Uterus (tissue), 4 donors: ENCODE measurements around the gene UBAC1. TPM values are rescaled to one million over a fixed set of nuclear protein-coding genes. Genes with fewer than 3 reads are reported as not detected.
"Not testable (repeated sequence)": the region's sequence is repeated elsewhere in the genome, so short reads cannot be mapped to it uniquely, and the experiment has no call there.

Source experiments
- DNase-seq, 2 donors: peaks; one replicate each; pipeline ENCODE4 v3.0.0-alpha.2; 2019 to 2020
- H3K27ac ChIP-seq, 2 donors: fragments of 200-600 bp; sonication (generic); 1 replicate in 1 of 2; 2 replicates in 1 of 2; pipeline ENCODE4 v1.5.1; 2016 to 2018
- H3K27me3 ChIP-seq, 2 donors: fragments of 200-600 bp; sonication (generic); one replicate each; pipeline ENCODE4 v1.5.1; 2018 to 2019; ENCODE audit warnings: control low read depth in 1 of 2
- H3K36me3 ChIP-seq, 2 donors: fragments of 200-600 bp; sonication (generic); one replicate each; pipeline ENCODE4 v1.5.1; 2019; ENCODE audit warnings: control low read depth in 1 of 2
- H3K4me1 ChIP-seq, 2 donors: fragments of 200-600 bp; sonication (generic); one replicate each; pipeline ENCODE4 v1.5.1; 2018 to 2019; ENCODE audit warnings: control low read depth in 1 of 2
- H3K4me3 ChIP-seq, 2 donors: fragments of 200-600 bp; sonication (generic); 1 replicate in 1 of 2; 2 replicates in 1 of 2; pipeline ENCODE4 v1.5.1; 2018 to 2019; ENCODE audit warnings: mild to moderate bottlenecking in 1 of 2
- H3K9me3 ChIP-seq, 2 donors: fragments of 200-600 bp; sonication (generic); one replicate each; pipeline ENCODE4 v1.5.1; 2019; ENCODE audit warnings: control low read depth in 1 of 2
- POLR2A ChIP-seq, 2 donors: fragments of 450-650 bp; IDR thresholded peaks; one replicate each; pipeline ENCODE4 v1.6.1; 2016; ENCODE audit warnings: antibody characterized with exemption in 2 of 2, mild to moderate bottlenecking in 1 of 2, moderate library complexity in 1 of 2
- intact Hi-C: fragments of 100-400 bp; cut with DNase I; formaldehyde crosslinking; loops from one replicate; pipeline ENCODE4 v1.15.1; 2023; ENCODE audit warnings: low total_unique reads
- total RNA-seq, 4 donors: library from RNA; depleted of rRNA in 3 of 4; stranded (reverse); fragments of >200 nt in 3 of 4; gene quantifications; one replicate each; pipeline versions ENCODE4 v1.1.0 to v1.2.4, GENCODE V29; 2014 to 2023
- TF ChIP-seq, protein P1 (sequence below), 4 experiments: fragments of 200-600 bp in 2 of 4; fragments of 450-650 bp in 2 of 4; sonication (generic) in 2 of 4; IDR thresholded peaks; one replicate each; pipeline ENCODE4 v1.5.1; 2016 to 2019; ENCODE audit warnings: antibody characterized with exemption in 4 of 4, mild to moderate bottlenecking in 2 of 4, moderate library complexity in 1 of 4
- donor health status: DM: yes; HTN: yes; CAD: no.

UBAC1 gene
- total RNA-seq, 4 donors from 2014 or later = 25.1 to 46.1 (median 35.8) TPM

DNA sequence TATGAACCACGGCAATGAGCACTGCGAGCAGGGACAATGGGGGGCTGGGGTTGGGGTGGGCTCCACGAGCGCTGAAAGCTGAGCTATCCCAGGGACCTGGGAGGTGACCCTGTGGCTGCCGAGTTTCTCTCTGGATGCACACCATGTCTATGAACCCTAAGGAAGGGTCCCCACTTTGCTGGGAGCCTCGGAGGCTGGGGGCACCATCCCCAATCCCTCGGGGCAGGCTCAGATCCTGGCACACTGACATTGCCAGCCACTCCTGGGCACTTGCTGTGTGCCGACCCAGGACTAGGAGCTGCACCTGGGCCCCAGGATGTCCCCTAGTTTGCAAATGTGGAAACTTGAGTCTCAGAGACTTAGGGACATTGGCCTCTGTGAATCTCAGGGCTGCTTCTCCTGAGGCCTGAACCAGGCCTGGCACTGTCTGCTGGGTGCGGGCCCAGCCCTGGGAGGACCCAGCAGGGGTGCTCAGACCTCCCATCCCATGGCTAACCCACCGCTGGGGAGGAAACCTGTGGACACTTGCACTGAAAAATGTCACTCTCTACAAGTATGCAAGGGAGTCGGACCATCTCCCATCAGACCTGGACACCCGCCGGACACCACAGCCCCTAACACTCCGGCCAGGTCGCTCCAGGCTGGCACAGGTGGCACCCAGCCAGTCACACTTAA lies 40.8 kb downstream of the UBAC1 start:
- Histone ChIP-seq H3K27me3 (no peaks in the 10 kb centered on the region), H3K27ac (no peak overlapping the region), H3K9me3 (peaks cover 0 to 31% of the 10 kb centered on the region in 2 donors), H3K4me3 (no peak overlapping the region), H3K4me1 (no peaks in the 10 kb centered on the region), H3K36me3 (no peaks in the 10 kb centered on the region)
- DNase-seq = no peak
- TF ChIP-seq, protein P1, sequence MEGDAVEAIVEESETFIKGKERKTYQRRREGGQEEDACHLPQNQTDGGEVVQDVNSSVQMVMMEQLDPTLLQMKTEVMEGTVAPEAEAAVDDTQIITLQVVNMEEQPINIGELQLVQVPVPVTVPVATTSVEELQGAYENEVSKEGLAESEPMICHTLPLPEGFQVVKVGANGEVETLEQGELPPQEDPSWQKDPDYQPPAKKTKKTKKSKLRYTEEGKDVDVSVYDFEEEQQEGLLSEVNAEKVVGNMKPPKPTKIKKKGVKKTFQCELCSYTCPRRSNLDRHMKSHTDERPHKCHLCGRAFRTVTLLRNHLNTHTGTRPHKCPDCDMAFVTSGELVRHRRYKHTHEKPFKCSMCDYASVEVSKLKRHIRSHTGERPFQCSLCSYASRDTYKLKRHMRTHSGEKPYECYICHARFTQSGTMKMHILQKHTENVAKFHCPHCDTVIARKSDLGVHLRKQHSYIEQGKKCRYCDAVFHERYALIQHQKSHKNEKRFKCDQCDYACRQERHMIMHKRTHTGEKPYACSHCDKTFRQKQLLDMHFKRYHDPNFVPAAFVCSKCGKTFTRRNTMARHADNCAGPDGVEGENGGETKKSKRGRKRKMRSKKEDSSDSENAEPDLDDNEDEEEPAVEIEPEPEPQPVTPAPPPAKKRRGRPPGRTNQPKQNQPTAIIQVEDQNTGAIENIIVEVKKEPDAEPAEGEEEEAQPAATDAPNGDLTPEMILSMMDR (IDR thresholded peaks at IDR 0.05) = no peak
- no peak for TF ChIP-seq POLR2A (IDR thresholded peaks at IDR 0.05)
- intact Hi-C loops = no loop called here

DNA sequence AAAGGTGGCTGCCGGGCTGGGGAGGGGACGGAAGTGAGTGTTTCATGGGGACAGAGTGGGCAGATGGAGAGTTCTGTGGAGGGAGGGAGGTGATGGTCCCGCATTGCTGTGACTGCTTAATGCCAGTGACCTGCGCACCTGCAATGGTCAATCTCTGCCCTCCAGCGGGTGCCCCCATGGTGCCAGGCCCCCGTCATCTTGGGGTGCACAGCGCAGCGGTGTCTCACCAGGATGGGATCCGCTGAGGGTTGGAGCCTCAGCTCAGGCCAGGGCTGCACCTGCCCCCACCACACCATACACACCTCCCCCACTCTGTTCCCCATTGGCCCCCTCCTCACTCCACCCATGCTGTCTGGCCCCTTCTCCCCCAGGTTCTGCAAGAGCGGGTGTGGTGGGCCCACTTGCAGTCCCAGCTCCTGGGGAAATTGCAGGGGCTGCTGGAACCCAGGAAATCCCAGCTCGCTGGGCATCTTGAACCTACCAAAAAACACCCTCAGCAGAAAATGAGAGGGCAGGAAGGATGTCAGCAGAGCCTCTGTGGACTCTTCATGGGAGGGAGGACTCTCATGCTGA lies 41.8 kb downstream of the UBAC1 start:
- no peak overlapping the region for H3K4me3 ChIP-seq
- no peaks in the 10 kb centered on the region for H3K36me3 ChIP-seq
- intact Hi-C loops = no loop called here
- H3K27me3 ChIP-seq = no peaks in the 10 kb centered on the region
- no peaks in the 10 kb centered on the region for H3K4me1 ChIP-seq
- no peak for TF ChIP-seq POLR2A (IDR thresholded peaks at IDR 0.05)
- TF ChIP-seq, protein P1 (IDR thresholded peaks at IDR 0.05) = no peak
- DNase-seq = no peak
- H3K9me3 ChIP-seq = peaks cover 0 to 40% of the 10 kb centered on the region in 2 donors
- H3K27ac ChIP-seq = no peak overlapping the region

DNA sequence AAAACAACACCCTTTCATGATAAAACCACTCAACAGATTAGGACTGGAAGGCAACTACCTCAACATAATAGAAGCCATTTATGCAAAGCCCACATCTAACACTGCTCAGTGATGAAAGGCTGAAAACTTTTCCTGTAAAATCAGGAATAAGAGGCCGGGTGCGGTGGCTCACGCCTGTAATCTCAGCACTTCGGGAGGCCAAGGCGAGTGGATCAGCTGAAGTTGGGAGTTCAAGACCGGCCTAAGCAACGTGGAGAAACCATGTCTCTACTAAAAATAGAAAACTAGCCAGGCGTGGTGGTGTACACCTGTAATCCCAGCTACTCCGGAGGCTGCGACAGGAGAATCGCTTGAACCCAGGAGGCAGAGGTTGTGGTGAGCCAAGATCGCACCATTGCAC lies 44.9 kb downstream of the UBAC1 start:
- DNase-seq, H3K36me3 ChIP-seq, H3K4me1 ChIP-seq, H3K27ac ChIP-seq, intact Hi-C loops, H3K4me3 ChIP-seq, H3K27me3 ChIP-seq: not testable (repeated sequence)
- peaks cover 0 to 51% of the 10 kb centered on the region in 2 donors for H3K9me3 ChIP-seq

DNA sequence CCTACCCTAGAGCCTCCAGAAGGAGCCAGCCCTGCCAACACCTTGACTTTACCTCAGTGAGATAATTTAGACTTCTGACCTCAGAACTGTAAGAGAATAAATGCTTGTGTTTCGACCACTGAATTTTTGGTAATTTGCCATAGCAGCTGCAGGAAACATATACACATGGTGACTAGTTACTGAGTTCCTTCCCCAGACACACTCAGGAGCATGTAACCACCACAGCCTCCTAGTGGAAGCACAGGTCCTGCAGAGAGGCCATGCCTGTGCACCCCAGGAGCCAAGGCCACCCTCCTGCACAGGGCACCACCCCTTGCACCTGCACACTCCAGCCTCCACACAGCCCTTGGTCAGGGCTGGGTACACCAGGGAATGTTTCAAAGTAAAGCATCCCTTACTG lies 46.3 kb downstream of the UBAC1 start:
- TF ChIP-seq, protein P1 (IDR thresholded peaks at IDR 0.05) = no peak
- TF ChIP-seq POLR2A (IDR thresholded peaks at IDR 0.05) = no peak
- Histone ChIP-seq H3K27me3 (no peaks in the 10 kb centered on the region), H3K4me1 (no peaks in the 10 kb centered on the region), H3K9me3 (peaks cover 0 to 51% of the 10 kb centered on the region in 2 donors), H3K36me3 (no peaks in the 10 kb centered on the region), H3K27ac (no peak overlapping the region), H3K4me3 (no peak overlapping the region)
- DNase-seq = no peak
- intact Hi-C loops = no loop called here

DNA sequence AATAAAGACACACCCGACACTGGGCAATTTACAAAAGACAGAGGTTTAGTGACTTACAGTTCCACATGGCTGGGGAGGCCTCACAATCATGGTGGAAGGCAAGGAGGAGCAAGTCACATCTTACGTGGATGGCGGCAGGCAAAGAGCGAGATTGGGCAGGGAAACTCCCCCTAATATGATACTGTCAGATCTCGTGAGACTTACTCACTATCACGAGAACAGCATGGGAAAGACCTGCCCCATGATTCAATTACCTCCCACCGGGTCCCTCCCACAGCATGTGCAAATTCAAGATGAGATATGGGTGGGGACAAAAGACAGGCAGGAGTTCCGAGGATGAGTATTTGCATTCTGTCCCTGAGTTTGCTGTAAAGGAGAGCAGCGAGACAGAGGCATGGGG lies 49.9 kb downstream of the UBAC1 start:
- H3K27me3 ChIP-seq, H3K4me3 ChIP-seq, DNase-seq, H3K27ac ChIP-seq, H3K4me1 ChIP-seq, H3K36me3 ChIP-seq, intact Hi-C loops: not testable (repeated sequence)
- H3K9me3 ChIP-seq = peaks cover 0 to 28% of the 10 kb centered on the region in 2 donors

DNA sequence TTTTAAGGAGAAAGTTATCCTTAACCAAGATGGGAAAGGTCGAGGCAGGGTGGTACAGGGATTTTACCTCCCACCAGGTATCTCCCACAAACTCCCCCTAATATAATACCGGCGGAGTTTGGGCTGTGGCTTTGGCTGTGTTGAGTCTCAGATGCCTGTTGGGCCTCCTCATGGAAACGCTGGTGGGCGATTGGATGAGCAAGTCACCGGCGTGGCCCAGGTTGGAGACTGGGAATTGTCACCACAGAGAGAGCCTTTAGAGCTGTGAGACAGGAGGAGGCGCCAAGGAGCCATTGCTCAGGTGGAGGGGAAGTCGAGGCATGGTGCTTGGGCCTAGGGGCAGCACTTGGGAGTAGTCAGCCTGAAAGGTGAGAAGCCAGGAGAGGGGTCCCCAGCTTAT lies 50.4 kb downstream of the UBAC1 start:
- TF ChIP-seq, protein P1 (IDR thresholded peaks at IDR 0.05) = no peak
- TF ChIP-seq POLR2A (IDR thresholded peaks at IDR 0.05) = no peak
- peaks cover 0 to 23% of the 10 kb centered on the region in 2 donors for H3K9me3 ChIP-seq
- no peaks in the 10 kb centered on the region for H3K27me3 ChIP-seq
- intact Hi-C loops = no loop called here
- H3K36me3 ChIP-seq = no peaks in the 10 kb centered on the region
- H3K4me1 ChIP-seq = peaks cover 0 to under 1% of the 10 kb centered on the region in 2 donors
- no peak overlapping the region for H3K27ac ChIP-seq
- H3K4me3 ChIP-seq = no peak overlapping the region
- no peak for DNase-seq
